Progenitor cell of endocrine pancreas (in vitro differentiated cells): Measurements from ENCODE around the gene TMUB2. TPM values are rescaled to one million over a fixed set of nuclear protein-coding genes. Genes with fewer than 3 reads are reported as not detected.
A peak's percentile ranks its signal among the peaks of the same experiment; 100 is the strongest.

Experiments
- DNase-seq: peaks from one replicate; pipeline ENCODE4 v3.0.0; 2021; ENCODE audit warnings: low spot score; ENCODE audit not compliant: unreplicated experiment
- H3K27ac Mint-ChIP-seq: 2 replicates; pipeline ENCODE4 v1.8.0; 2021; ENCODE audit warnings: mild to moderate bottlenecking, moderate library complexity, mixed read lengths
- H3K27me3 Mint-ChIP-seq: 2 replicates; pipeline ENCODE4 v1.8.0; 2021; ENCODE audit warnings: mixed read lengths
- H3K36me3 Mint-ChIP-seq: 2 replicates; pipeline ENCODE4 v1.8.0; 2022; ENCODE audit warnings: mixed read lengths; ENCODE audit not compliant: insufficient read depth
- H3K4me1 Mint-ChIP-seq: 2 replicates; pipeline ENCODE4 v1.8.0; 2021; ENCODE audit warnings: low read depth, mixed read lengths
- H3K4me3 Mint-ChIP-seq: 2 replicates; pipeline ENCODE4 v1.8.0; 2021; ENCODE audit warnings: low read depth, mild to moderate bottlenecking, moderate library complexity, mixed read lengths
- H3K9me3 Mint-ChIP-seq: 2 replicates; pipeline ENCODE4 v1.8.0; 2021; ENCODE audit warnings: low read depth, mixed read lengths
- total RNA-seq: library from RNA; stranded (reverse); gene quantifications from 2 replicates; pipeline ENCODE4 v1.2.1, GENCODE V29; 2021
- TF ChIP-seq, protein P1 (sequence below): fragments of 200-600 bp; sonication (generic); IDR thresholded peaks from one replicate; pipeline ENCODE4 v1.5.0; 2021; ENCODE audit warnings: antibody characterized with exemption, mild to moderate bottlenecking; ENCODE audit not compliant: unreplicated experiment

The TMUB2 gene
- total RNA-seq, 1 donor from 2014 or later: 50.3 TPM

DNA sequence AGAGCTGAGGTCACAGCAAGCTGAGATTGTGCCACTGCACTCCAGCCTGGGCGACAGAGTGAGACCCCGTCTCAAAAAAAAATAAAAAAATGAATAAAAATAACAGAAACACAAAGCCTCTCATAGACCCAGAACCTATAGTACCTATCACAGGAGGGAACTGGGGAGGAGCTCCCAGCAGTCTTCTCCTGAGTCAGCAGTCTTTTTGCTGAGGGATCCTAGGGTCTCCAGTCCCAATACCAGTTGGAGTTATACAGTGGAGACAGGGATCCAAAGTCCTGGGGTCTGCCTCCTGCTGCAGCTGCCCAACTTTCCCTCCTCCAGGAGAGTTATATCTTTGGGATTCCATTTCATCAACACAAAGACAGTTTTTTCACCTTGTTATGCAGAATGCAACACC, 3.7 kb upstream of the TMUB2 start:
- Mint-ChIP-seq H3K4me3 (no peak overlapping the region), H3K4me1 (peaks cover 13% of the 10 kb centered on the region), H3K27ac (no peak overlapping the region), H3K27me3 (no peaks in the 10 kb centered on the region), H3K36me3 (peaks cover 15% of the 10 kb centered on the region), H3K9me3 (no peaks in the 10 kb centered on the region)
- TF ChIP-seq, protein P1, sequence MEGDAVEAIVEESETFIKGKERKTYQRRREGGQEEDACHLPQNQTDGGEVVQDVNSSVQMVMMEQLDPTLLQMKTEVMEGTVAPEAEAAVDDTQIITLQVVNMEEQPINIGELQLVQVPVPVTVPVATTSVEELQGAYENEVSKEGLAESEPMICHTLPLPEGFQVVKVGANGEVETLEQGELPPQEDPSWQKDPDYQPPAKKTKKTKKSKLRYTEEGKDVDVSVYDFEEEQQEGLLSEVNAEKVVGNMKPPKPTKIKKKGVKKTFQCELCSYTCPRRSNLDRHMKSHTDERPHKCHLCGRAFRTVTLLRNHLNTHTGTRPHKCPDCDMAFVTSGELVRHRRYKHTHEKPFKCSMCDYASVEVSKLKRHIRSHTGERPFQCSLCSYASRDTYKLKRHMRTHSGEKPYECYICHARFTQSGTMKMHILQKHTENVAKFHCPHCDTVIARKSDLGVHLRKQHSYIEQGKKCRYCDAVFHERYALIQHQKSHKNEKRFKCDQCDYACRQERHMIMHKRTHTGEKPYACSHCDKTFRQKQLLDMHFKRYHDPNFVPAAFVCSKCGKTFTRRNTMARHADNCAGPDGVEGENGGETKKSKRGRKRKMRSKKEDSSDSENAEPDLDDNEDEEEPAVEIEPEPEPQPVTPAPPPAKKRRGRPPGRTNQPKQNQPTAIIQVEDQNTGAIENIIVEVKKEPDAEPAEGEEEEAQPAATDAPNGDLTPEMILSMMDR: no peak
- no peak for DNase-seq

DNA sequence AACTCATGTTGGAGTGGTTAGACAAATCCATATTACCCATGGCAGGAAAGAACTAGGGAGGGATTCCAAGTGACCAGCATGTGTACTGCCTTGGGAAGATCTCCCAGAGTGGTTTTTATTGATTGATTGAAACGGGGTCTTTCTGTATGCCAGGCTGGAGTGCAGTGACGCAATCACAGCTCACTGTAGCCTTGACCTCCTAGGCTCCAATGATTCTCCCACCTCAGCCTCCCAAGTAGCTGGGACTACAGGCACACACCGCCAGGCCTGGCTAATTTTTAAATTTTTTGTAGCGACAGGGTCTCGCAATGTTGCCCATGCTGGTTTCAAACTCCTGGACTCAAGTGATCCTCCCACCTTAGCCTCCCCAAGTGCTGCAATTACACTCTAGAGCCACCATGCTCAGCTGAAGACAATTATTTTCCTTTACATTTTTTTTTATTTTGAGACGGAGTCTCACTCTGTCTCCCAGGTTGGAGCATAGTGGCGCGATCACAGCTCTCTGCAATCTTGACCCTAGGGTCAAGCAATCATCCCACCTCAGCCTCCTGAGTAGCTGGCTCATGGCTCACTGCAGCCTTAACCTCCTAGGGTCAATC, 2.5 kb upstream of the TMUB2 start:
- Mint-ChIP-seq H3K4me1 (peaks cover 14% of the 10 kb centered on the region), H3K4me3 (no peak overlapping the region), H3K27ac (peak overlapping the region; percentile 49), H3K36me3 (peaks cover 10% of the 10 kb centered on the region), H3K9me3 (no peaks in the 10 kb centered on the region), H3K27me3 (no peaks in the 10 kb centered on the region)
- no peak for DNase-seq
- TF ChIP-seq, protein P1: no peak

DNA sequence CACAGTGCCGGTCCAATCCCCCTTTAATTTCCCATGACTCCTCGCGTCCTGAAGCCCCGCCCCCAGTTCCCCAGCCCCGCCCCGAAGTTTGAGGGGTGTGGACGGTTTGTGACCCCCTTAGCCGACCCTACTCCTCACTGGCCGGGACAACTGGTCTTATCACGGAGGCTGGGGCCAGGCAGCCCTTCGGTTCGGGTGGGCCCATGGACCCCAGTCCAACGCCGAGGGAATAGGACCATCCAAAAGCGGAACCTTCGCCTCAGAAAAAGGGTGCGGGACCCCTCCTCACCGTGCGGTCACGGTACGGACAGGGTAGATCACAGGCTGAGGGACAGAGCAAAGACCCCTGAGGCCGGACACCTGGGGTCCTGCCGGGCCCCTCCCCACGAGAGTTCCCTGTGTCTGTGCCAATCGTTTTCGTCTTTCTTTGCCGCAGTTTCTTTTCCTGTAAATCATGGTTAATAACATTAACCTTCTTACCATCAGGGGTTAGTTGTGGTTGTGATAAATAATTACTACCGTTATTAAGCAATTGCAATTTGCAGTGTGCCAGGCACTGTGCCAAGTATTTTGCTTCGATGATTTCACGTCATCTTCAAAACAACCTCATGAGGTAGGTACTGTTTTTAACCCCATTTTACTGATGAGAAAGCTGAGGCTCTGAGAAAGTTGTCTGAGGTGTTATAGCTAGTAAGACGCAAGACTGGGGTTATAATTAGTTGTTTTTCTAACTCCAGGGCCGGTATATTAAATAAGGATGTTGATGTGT, 543 bp downstream of the TMUB2 start:
- TF ChIP-seq, protein P1: no peak
- peaks cover 21% of the 10 kb centered on the region for H3K4me1 Mint-ChIP-seq
- no peak for DNase-seq
- H3K27ac Mint-ChIP-seq: peak overlapping the region; percentile 99
- no peaks in the 10 kb centered on the region for H3K9me3 Mint-ChIP-seq
- peak overlapping the region; percentile 97 for H3K4me3 Mint-ChIP-seq
- peaks cover 7% of the 10 kb centered on the region for H3K36me3 Mint-ChIP-seq
- no peaks in the 10 kb centered on the region for H3K27me3 Mint-ChIP-seq

DNA sequence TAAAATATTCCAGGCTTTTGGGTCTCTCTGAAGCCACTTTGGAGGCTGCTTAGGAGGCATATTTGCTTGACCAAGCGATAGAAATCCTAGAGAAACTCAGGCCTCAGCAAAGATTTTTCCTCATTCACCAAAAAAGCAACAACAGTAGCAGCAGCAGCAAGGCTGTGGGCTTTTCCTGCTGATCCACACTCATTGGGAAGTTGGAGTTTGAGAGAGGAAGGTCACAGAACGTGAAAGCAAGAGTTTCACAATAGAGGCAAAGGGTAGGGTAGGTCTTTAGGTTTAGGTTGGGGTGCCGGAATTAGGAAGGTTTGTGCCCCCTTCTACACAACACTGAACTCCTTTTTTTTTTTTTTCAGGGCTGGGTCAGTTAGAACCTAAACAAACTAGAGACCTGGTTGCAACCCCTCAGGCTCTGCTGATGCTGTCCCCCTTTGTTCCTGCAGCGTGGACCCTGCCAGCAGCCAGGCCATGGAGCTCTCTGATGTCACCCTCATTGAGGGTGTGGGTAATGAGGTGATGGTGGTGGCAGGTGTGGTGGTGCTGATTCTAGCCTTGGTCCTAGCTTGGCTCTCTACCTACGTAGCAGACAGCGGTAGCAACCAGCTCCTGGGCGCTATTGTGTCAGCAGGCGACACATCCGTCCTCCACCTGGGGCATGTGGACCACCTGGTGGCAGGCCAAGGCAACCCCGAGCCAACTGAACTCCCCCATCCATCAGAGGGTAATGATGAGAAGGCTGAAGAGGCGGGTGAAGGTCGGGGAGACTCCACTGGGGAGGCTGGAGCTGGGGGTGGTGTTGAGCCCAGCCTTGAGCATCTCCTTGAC, 2.0 kb downstream of the TMUB2 start:
- Mint-ChIP-seq H3K27ac (peak overlapping the region; percentile 74), H3K36me3 (peaks cover 9% of the 10 kb centered on the region), H3K4me3 (peak overlapping the region; percentile 97), H3K27me3 (no peaks in the 10 kb centered on the region), H3K4me1 (peaks cover 28% of the 10 kb centered on the region), H3K9me3 (no peaks in the 10 kb centered on the region)
- no peak for DNase-seq
- TF ChIP-seq, protein P1: no peak

DNA sequence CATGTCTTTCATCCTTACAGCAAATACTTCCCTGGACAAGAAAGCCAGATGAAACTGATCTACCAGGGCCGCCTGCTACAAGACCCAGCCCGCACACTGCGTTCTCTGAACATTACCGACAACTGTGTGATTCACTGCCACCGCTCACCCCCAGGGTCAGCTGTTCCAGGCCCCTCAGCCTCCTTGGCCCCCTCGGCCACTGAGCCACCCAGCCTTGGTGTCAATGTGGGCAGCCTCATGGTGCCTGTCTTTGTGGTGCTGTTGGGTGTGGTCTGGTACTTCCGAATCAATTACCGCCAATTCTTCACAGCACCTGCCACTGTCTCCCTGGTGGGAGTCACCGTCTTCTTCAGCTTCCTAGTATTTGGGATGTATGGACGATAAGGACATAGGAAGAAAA, 3.7 kb downstream of the TMUB2 start:
- Mint-ChIP-seq H3K9me3 (no peaks in the 10 kb centered on the region), H3K27me3 (no peaks in the 10 kb centered on the region), H3K4me3 (no peak overlapping the region), H3K27ac (peak overlapping the region; percentile 88), H3K4me1 (peaks cover 25% of the 10 kb centered on the region), H3K36me3 (peaks cover 13% of the 10 kb centered on the region)
- no peak for DNase-seq
- TF ChIP-seq, protein P1: no peak
